Right lobe of liver (tissue), 4 donors: ENCODE data around the gene TNNT3.

Source experiments
- CTCF ChIP-seq, 4 donors: fragments of 200-600 bp in 3 of 4; fragments of 450-650 bp in 1 of 4; IDR thresholded peaks; one replicate each; pipeline versions ENCODE4 v1.5.1 to v1.8.0; 2016 to 2022; ENCODE audit warnings: antibody characterized with exemption in 4 of 4, mild to moderate bottlenecking in 2 of 4
- POLR2A ChIP-seq: fragments of 450-650 bp; IDR thresholded peaks from one replicate; pipeline ENCODE4 v1.6.1; 2017; ENCODE audit warnings: antibody characterized with exemption, mild to moderate bottlenecking
- donor health status: DM: no; HTN: no; CAD: no.
- donor health status: DM: no; HTN: no; CAD: no.
- donor health status: DM: no; HTN: yes; CAD: no.

- TF ChIP-seq CTCF (IDR thresholded peaks at IDR 0.05) (no peak), POLR2A (no peak)
Measured at GRCh38 chr11:1881442-1882264, 37.9 kb upstream of the TNNT3 start.
